ENCODE measurements around the gene TTLL1.

The TTLL1 gene

DNA sequence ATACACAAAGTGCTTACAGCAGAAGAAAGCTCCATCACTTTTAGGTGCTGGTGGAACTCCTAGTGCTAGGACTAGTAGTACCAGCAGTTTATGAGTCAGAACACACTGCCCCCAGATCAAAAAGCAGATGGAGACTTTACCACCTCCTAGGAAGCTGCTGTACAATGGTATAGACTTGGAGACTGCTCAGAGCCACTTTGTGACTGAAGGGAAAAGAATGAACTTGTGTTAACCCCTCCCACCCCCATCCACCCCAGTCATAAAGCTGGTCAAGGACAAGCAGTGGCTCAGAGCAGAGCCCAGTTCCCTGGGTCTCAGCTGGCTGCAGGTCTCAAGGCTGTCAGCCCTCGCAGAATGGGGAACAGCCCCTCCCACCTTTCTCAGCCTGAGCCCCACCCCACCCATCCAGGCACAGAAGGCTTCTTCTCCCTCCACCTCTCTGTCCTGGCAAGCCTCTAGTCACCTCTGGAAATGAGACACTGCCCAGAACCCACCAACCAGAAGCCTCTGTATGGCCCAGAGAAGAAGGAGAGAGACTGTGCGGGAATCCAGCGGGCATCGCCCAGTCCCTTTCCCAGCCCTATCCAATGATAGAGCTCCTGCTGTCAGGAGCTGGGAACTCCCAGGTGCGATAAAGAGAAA lies 98.1 kb downstream of the TTLL1 start:
- no peak for DNase-seq

DNA sequence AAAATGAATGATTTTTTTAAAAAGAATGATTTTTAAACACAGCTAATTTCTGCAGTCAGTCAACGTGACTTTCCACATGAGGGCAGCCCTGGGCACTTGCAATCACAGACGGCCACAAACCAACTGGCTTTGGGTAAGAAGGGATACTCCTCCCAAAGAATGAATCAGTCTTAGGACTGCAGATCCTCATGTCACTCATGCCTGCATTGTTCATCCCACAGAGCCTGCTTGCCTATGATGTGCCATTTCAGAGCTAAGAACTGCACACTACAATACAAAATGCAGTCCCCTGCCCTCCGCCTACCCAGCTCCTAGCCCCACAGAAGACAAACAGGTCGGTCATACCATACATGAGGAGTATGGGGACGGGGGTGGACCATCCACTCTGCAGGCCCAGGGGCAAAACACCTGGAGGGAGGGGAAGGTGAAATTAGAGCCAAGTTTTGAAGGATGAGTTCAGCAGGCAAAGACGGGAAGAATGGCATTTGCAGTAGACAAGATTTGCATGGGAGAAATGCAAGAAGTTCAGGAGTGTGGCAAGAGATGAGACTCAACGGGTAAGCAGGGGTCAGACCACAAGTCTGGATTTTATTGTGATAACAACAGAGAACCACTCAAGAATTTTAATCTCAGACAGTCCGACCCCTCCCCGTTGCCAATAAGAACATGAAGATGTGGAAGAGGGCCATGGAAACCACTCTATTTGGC lies 98.9 kb downstream of the TTLL1 start:
- no peak for DNase-seq
